Measurements from ENCODE around the gene PAK4.
"Not testable (repeated sequence)": the region's sequence is repeated elsewhere in the genome, so short reads cannot be mapped to it uniquely, and the experiment has no call there.

PAK4 gene

GRCh38 chr19:39139305-39139874, 13.8 kb downstream of the PAK4 start:
- no peak for TF ChIP-seq CTCF (IDR thresholded peaks at IDR 0.05; ENCODE audit: extremely low read depth, insufficient read depth, missing control alignments)

GRCh38 chr19:39139971-39140453, 14.4 kb downstream of the PAK4 start:
- in situ Hi-C loops (cut with MboI; ENCODE audit: low pct_unique_long_range_greater_than_20kb, low sequenced_read_pairs, unreplicated experiment), result no loop called here
- TF ChIP-seq CTCF (IDR thresholded peaks at IDR 0.05; ENCODE audit: extremely low read depth, insufficient read depth, missing control alignments), result no peak
- DNase-seq (ENCODE audit: low spot score), result no peak

More at GRCh38 chr19:39139305-39139874, 13.8 kb downstream of the PAK4 start:
- no peak for DNase-seq (ENCODE audit: low spot score)
- in situ Hi-C loops (cut with MboI; ENCODE audit: low pct_unique_long_range_greater_than_20kb, low sequenced_read_pairs, unreplicated experiment), result no loop called here

GRCh38 chr19:39140594-39140993, 15.0 kb downstream of the PAK4 start:
- no peak for DNase-seq (ENCODE audit: low spot score)
- in situ Hi-C loops (cut with MboI; ENCODE audit: low pct_unique_long_range_greater_than_20kb, low sequenced_read_pairs, unreplicated experiment), result no loop called here
- TF ChIP-seq CTCF (IDR thresholded peaks at IDR 0.05; ENCODE audit: extremely low read depth, insufficient read depth, missing control alignments), result no peak

- DNase-seq (ENCODE audit: low spot score), result no peak
- no peak for TF ChIP-seq CTCF (IDR thresholded peaks at IDR 0.05; ENCODE audit: extremely low read depth, insufficient read depth, missing control alignments)
- in situ Hi-C loops (cut with MboI; ENCODE audit: low pct_unique_long_range_greater_than_20kb, low sequenced_read_pairs, unreplicated experiment), result no loop called here
These were observed 16.3 kb downstream of the PAK4 start for GRCh38 chr19:39141929-39142328.

- no peak for DNase-seq (ENCODE audit: low spot score)
- no peak for TF ChIP-seq CTCF (IDR thresholded peaks at IDR 0.05; ENCODE audit: extremely low read depth, insufficient read depth, missing control alignments)
- in situ Hi-C loops (cut with MboI; ENCODE audit: low pct_unique_long_range_greater_than_20kb, low sequenced_read_pairs, unreplicated experiment), result no loop called here
These were observed 17.0 kb downstream of the PAK4 start for GRCh38 chr19:39142630-39143029.

GRCh38 chr19:39143757-39144289, 18.2 kb downstream of the PAK4 start:
- in situ Hi-C loops (cut with MboI; ENCODE audit: low pct_unique_long_range_greater_than_20kb, low sequenced_read_pairs, unreplicated experiment); DNase-seq (ENCODE audit: low spot score): not testable (repeated sequence)

GRCh38 chr19:39144290-39145071, 18.9 kb downstream of the PAK4 start:
- in situ Hi-C loops (cut with MboI; ENCODE audit: low pct_unique_long_range_greater_than_20kb, low sequenced_read_pairs, unreplicated experiment), result no loop called here
- TF ChIP-seq CTCF (IDR thresholded peaks at IDR 0.05; ENCODE audit: extremely low read depth, insufficient read depth, missing control alignments), result no peak
- no peak for DNase-seq (ENCODE audit: low spot score)

Measured in GM13977 (cell line).